Measurements from ENCODE around the gene ABCB9.

DNA sequence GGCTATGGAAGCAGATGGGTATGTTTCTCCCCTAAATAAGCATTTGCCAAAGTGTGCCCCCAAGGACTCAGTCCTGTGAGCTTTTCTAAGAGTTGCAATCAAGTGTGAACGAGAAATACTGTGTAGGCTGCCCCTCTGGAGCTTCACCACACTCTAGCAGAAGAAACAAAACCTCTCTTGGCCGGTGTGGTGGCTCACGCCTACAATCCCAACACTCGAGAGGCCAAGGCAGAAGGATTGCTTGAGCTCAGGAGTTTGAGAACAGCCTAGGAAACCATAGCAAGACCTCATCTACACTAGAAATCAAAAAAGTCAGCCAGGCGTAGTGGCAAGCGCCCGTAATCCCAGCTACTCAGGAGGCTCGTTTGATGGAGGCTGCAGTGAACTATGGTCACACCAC lies 80.1 kb downstream of the ABCB9 start:
- TF ChIP-seq CTCF (conservative IDR thresholded peaks at IDR 0.05; ENCODE audit: low read depth in 2 of 2): no peak
- no peak for TF ChIP-seq POLR2AphosphoS5 (IDR thresholded peaks at IDR 0.05; ENCODE audit: low read depth)
- no peak for TF ChIP-seq ZNF114 (CRISPR knock-in tag; IDR thresholded peaks at IDR 0.05)
- no peak for TF ChIP-seq EZH2 (IDR thresholded peaks at IDR 0.05; ENCODE audit: low read depth, unreplicated experiment)
- TF ChIP-seq ETS1 (IDR thresholded peaks at IDR 0.05): no peak
- TF ChIP-seq CREB1 (CRISPR knock-in tag; IDR thresholded peaks at IDR 0.05; ENCODE audit: low read depth): no peak
- TF ChIP-seq ZNF331 (CRISPR knock-in tag; IDR thresholded peaks at IDR 0.05; ENCODE audit: low read depth): no peak
